ENCODE data around the gene OR8K5. TPM values are rescaled to one million over a fixed set of nuclear protein-coding genes. Genes with fewer than 3 reads are reported as not detected.
"Not testable (repeated sequence)": the region's sequence is repeated elsewhere in the genome, so short reads cannot be mapped to it uniquely, and the experiment has no call there.

Gene OR8K5
- total RNA-seq, 6 experiments from 2014 or later = not detected

DNA sequence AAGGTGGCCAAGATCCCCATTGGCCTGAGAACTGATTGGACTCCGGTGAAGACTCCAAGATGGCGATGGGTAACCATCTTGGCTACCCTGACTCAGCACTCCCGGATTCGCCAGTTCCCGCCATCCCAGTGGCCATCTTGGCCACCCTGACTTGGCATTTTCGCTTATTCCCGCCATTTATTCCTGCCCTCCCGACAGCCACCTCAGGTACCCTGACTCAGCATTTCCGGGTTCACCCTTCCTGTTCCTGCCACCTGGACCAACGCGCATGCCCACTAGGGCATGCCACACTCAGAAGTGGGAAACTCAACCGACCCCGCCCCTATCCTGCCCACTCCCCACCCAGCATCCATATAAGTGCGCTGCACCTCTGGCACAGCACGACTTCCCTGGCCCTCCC lies 7.8 kb downstream of the OR8K5 start:
- DNase-seq = no peak
- no peak for TF ChIP-seq POLR2A (IDR thresholded peaks at IDR 0.05)
- TF ChIP-seq, protein P1, sequence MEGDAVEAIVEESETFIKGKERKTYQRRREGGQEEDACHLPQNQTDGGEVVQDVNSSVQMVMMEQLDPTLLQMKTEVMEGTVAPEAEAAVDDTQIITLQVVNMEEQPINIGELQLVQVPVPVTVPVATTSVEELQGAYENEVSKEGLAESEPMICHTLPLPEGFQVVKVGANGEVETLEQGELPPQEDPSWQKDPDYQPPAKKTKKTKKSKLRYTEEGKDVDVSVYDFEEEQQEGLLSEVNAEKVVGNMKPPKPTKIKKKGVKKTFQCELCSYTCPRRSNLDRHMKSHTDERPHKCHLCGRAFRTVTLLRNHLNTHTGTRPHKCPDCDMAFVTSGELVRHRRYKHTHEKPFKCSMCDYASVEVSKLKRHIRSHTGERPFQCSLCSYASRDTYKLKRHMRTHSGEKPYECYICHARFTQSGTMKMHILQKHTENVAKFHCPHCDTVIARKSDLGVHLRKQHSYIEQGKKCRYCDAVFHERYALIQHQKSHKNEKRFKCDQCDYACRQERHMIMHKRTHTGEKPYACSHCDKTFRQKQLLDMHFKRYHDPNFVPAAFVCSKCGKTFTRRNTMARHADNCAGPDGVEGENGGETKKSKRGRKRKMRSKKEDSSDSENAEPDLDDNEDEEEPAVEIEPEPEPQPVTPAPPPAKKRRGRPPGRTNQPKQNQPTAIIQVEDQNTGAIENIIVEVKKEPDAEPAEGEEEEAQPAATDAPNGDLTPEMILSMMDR (IDR thresholded peaks at IDR 0.05) = no peak
- Histone ChIP-seq H3K27ac (no peak overlapping the region), H3K9me3 (no peaks in the 10 kb centered on the region), H3K27me3 (no peaks in the 10 kb centered on the region), H3K36me3 (no peaks in the 10 kb centered on the region), H3K4me3 (no peak overlapping the region), H3K4me1 (no peaks in the 10 kb centered on the region)
- intact Hi-C loops (cut with DNase I) = no loop called here
- 48% methylated on average over 4 of the region's 15 CpGs for WGBS (ENCODE audit: insufficient coverage, low coverage, low lambda C conversion rate, missing lambda C conversion rate)
- no peak for ATAC-seq

DNA sequence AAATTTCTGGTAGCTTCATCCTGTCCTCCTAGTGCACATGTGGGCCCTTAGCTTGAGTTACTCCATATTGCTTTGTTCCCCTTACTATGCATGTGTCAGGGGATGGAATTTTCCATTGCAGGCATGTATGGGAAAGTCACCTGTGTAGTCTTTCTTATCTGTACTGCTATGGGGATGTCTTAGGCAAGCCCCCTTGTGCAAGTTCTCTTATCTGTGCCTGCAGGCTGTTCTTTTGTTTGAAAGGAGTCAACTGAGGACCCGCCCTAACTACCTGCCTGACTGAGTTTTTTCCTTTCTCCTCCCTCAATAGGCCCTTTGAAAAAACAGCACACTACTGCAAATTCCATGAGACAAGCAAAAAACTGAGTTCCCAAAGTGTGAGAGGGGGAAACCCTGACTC lies 8.7 kb downstream of the OR8K5 start:
- Histone ChIP-seq H3K9me3 (peaks cover 0 to 2% (median 0%) of the 10 kb centered on the region in 4 donors), H3K36me3 (no peaks in the 10 kb centered on the region), H3K4me3 (no peak overlapping the region), H3K27ac (no peak overlapping the region), H3K27me3 (no peaks in the 10 kb centered on the region), H3K4me1 (no peaks in the 10 kb centered on the region)
- intact Hi-C loops (cut with DNase I) = no loop called here
- DNase-seq (no peak), ATAC-seq (no peak)
- 41% methylated on average over 1 of the region's 1 CpG for WGBS (ENCODE audit: insufficient coverage, low coverage, low lambda C conversion rate, missing lambda C conversion rate)
- TF ChIP-seq, protein P1 (IDR thresholded peaks at IDR 0.05) = no peak
- TF ChIP-seq POLR2A (IDR thresholded peaks at IDR 0.05) = no peak

- H3K36me3 ChIP-seq; H3K27ac ChIP-seq; H3K4me3 ChIP-seq; DNase-seq; H3K27me3 ChIP-seq; H3K9me3 ChIP-seq; H3K4me1 ChIP-seq; intact Hi-C loops (cut with DNase I); ATAC-seq: not testable (repeated sequence)
- 95% methylated on average over 7 of the region's 30 CpGs for WGBS (ENCODE audit: insufficient coverage, low coverage, low lambda C conversion rate, missing lambda C conversion rate)
Observed at GRCh38 chr11:56143681-56144080, 16.4 kb downstream of the OR8K5 start.

GRCh38 chr11:56140151-56140661 lies 19.9 kb downstream of the OR8K5 start, which contains the start of gene OR8J3:
TSS of gene OR8J3 (minus strand) at chr11:56140201. CDS start at chr11:56137718, 2,483 bp downstream.
- H3K4me1 ChIP-seq = no peaks in the 10 kb centered on the region
- no peak within 1 kb of the TSS for H3K4me3 ChIP-seq
- no peaks in the 10 kb centered on the region for H3K36me3 ChIP-seq
- DNase-seq (no peak), ATAC-seq (no peak)
- H3K27ac ChIP-seq = no peak within 1 kb of the TSS
- no peaks in the 10 kb centered on the region for H3K9me3 ChIP-seq
- intact Hi-C loops (cut with DNase I) = no loop called here
- TF ChIP-seq POLR2A (IDR thresholded peaks at IDR 0.05) = no peak
- TF ChIP-seq, protein P1 (IDR thresholded peaks at IDR 0.05) = no peak
- H3K27me3 ChIP-seq = no peaks in the 10 kb centered on the region

DNA sequence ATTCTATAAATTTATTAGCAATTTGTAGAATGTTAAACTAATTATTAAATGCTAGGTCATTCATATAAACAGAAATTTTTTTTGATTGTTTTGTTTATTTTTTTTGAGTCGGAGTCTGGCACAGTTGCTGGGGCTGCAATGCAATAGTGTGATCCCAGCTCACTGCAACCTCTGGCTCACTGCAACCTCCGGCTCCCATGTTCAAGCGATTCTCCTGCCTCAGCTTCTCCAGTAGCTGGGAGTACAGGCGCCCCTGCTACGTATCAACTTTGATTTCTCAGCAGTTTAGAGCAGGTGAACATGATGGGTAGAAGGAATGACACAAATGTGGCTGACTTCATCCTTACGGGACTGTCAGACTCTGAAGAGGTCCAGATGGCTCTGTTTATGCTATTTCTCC lies 38.0 kb downstream of the OR8K5 start, which contains the start of gene OR8H3:
Gene OR8H3, plus strand, starts transcription at position 301 of the 400 bp plus-strand sequence. Its CDS starts 0 bp downstream, at position 301.
- intact Hi-C loops (cut with DNase I) = no loop called here
- TF ChIP-seq POLR2A (IDR thresholded peaks at IDR 0.05) = no peak
- TF ChIP-seq, protein P1 (IDR thresholded peaks at IDR 0.05) = no peak
- Histone ChIP-seq H3K27ac (no peak within 1 kb of the TSS), H3K4me3 (no peak within 1 kb of the TSS), H3K9me3 (no peaks in the 10 kb centered on the region), H3K36me3 (no peaks in the 10 kb centered on the region), H3K27me3 (no peaks in the 10 kb centered on the region), H3K4me1 (no peaks in the 10 kb centered on the region)
- ATAC-seq (no peak), DNase-seq (no peak)
- WGBS (ENCODE audit: insufficient coverage, low coverage, low lambda C conversion rate, missing lambda C conversion rate) = 52% methylated on average over 6 of the region's 6 CpGs

Other genes starting within 250 kb of the OR8K5 start
- gene OR5W2, start 245.7 kb downstream of the OR8K5 start, total RNA-seq = not detected
- not detected for gene OR5I1, start 223.9 kb downstream of the OR8K5 start, total RNA-seq
- not detected for gene OR10AG1, start 190.4 kb downstream of the OR8K5 start, total RNA-seq
- not detected for gene OR5F1, start 165.7 kb downstream of the OR8K5 start, total RNA-seq
- gene OR5AS1, start 132.7 kb downstream of the OR8K5 start, total RNA-seq = not detected
- gene OR8I2, start 67.0 kb downstream of the OR8K5 start, total RNA-seq = not detected
- gene OR8H2, start 56.6 kb downstream of the OR8K5 start, total RNA-seq = not detected
- not detected for gene OR8H3, start 37.9 kb downstream of the OR8K5 start, total RNA-seq
- not detected for gene OR8J3, start 20.1 kb downstream of the OR8K5 start, total RNA-seq
- not detected for gene OR5J2, start 16.3 kb upstream of the OR8K5 start, total RNA-seq
- gene OR5T2, start 73.9 kb upstream of the OR8K5 start, total RNA-seq = not detected
- gene OR5T3, start 91.9 kb upstream of the OR8K5 start, total RNA-seq = not detected
- not detected for gene OR5T1, start 113.8 kb upstream of the OR8K5 start, total RNA-seq
- gene OR8H1, start 131.9 kb upstream of the OR8K5 start, total RNA-seq = not detected
- gene OR8K3, start 154.8 kb upstream of the OR8K5 start, total RNA-seq = not detected
- gene OR8K1, start 185.7 kb upstream of the OR8K5 start, total RNA-seq = not detected
- not detected for gene OR8J1, start 194.0 kb upstream of the OR8K5 start, total RNA-seq
- not detected for gene OR8U1, start 215.3 kb upstream of the OR8K5 start, total RNA-seq